OCI-LY1 (cell line): ENCODE results near the gene SEMA4G.

Experiments used
- CTCF ChIP-seq: fragments of 200-600 bp; sonication (generic), shearing (Covaris generic); IDR thresholded peaks from 2 replicates; pipeline ENCODE4 v1.5.1; 2017; ENCODE audit warnings: mild to moderate bottlenecking, antibody characterized with exemption, low read length, moderate library complexity, mixed read lengths
- EZH2 ChIP-seq: fragments of 200-600 bp; sonication (generic), shearing (Covaris generic); IDR thresholded peaks from 2 replicates; pipeline ENCODE4 v1.8.0; 2017; ENCODE audit warnings: borderline replicate concordance, mixed run types, mild to moderate bottlenecking, antibody characterized with exemption, low read length, moderate library complexity, mixed read lengths

GRCh38 chr10:100988166-100988565 lies 18.9 kb downstream of the SEMA4G start:
- TF ChIP-seq CTCF = no peak
- no peak for TF ChIP-seq EZH2
